SH-SY5Y (cell line): ENCODE data around the gene B2M.

Experiments
- GATA2 ChIP-seq: IDR thresholded peaks from 2 replicates; pipeline ENCODE4 v1.6.1; 2011; ENCODE audit warnings: mild to moderate bottlenecking, low read depth, low read length
- GATA3 ChIP-seq: IDR thresholded peaks from 2 replicates; pipeline ENCODE4 v1.6.1; 2011; ENCODE audit warnings: low read depth, mild to moderate bottlenecking, low read length, moderate library complexity

- TF ChIP-seq GATA3: no peak
- peak; percentile 39 for TF ChIP-seq GATA2
These were observed 17.5 kb downstream of the B2M start for GRCh38 chr15:44728576-44729407.
